GM12878 (cell line): Measurements from ENCODE around the gene MFAP2.

Source experiments
- CHD1 ChIP-seq: IDR thresholded peaks from 2 replicates; pipeline ENCODE4 v1.6.1; 2012; ENCODE audit warnings: low read depth, low read length, improper control_type of control experiment
- CTCF ChIP-seq, 3 experiments: IDR thresholded peaks in 2 of 3; conservative IDR thresholded peaks in 1 of 3; 2 replicates each; pipeline ENCODE4 v1.5.1; 2011; ENCODE audit warnings: low read depth in 3 of 3, low read length in 3 of 3, mild to moderate bottlenecking in 3 of 3, control low read depth in 2 of 3, moderate library complexity in 2 of 3, inconsistent platforms in 1 of 3, mixed read lengths in 1 of 3; ENCODE audit not compliant: control insufficient read depth in 2 of 3, insufficient read depth in 1 of 3; ENCODE audit errors: extremely low read depth in 1 of 3
- ESRRA ChIP-seq: IDR thresholded peaks from 2 replicates; pipeline ENCODE4 v1.6.1; 2012; ENCODE audit warnings: mild to moderate bottlenecking, low read length, improper control_type of control experiment
- EZH2 ChIP-seq: IDR thresholded peaks from 2 replicates; pipeline ENCODE4 v1.6.1; 2012; ENCODE audit warnings: low read depth, mild to moderate bottlenecking, control low read depth, inconsistent platforms, low read length, borderline replicate concordance; ENCODE audit not compliant: control insufficient read depth
- HCFC1 ChIP-seq: fragments of 150-350 bp; IDR thresholded peaks from 2 replicates; pipeline ENCODE4 v1.6.1; 2014; ENCODE audit warnings: low read length
- MXI1 ChIP-seq: fragments of 150-350 bp; IDR thresholded peaks from 2 replicates; pipeline ENCODE4 v1.6.1; 2011; ENCODE audit warnings: low read depth, mild to moderate bottlenecking, inconsistent platforms, low read length, improper control_type of control experiment
- NFYA ChIP-seq: IDR thresholded peaks from 2 replicates; pipeline ENCODE4 v1.6.1; 2011; ENCODE audit warnings: low read depth, mild to moderate bottlenecking, low read length, improper control_type of control experiment, borderline replicate concordance
- NR2C2 ChIP-seq: IDR thresholded peaks from 2 replicates; pipeline ENCODE4 v1.6.1; 2011; ENCODE audit warnings: borderline replicate concordance, low read depth; ENCODE audit not compliant: control insufficient read depth, insufficient read length
- REST ChIP-seq: IDR thresholded peaks from 2 replicates; pipeline ENCODE4 v1.6.1; 2012; ENCODE audit warnings: mild to moderate bottlenecking, low read depth, low read length
- TF ChIP-seq, protein P1 (sequence below): fragments of 150-350 bp; IDR thresholded peaks from 2 replicates; pipeline ENCODE4 v1.6.1; 2014; ENCODE audit warnings: mild to moderate bottlenecking, low read depth, low read length

- TF ChIP-seq HCFC1 (no peak), EZH2 (no peak), CTCF (IDR thresholded peaks at IDR 0.05 in 2 of 3, conservative IDR thresholded peaks at IDR 0.05 in 1 of 3; ENCODE audit: control insufficient read depth in 2 of 3, extremely low read depth in 1 of 3, insufficient read depth in 1 of 3, low read depth in 3 of 3, low read length in 3 of 3) (no peak), NFYA (no peak), NR2C2 (no peak), REST (no peak), MXI1 (no peak), CHD1 (no peak), ESRRA (no peak)
- TF ChIP-seq, protein P1, sequence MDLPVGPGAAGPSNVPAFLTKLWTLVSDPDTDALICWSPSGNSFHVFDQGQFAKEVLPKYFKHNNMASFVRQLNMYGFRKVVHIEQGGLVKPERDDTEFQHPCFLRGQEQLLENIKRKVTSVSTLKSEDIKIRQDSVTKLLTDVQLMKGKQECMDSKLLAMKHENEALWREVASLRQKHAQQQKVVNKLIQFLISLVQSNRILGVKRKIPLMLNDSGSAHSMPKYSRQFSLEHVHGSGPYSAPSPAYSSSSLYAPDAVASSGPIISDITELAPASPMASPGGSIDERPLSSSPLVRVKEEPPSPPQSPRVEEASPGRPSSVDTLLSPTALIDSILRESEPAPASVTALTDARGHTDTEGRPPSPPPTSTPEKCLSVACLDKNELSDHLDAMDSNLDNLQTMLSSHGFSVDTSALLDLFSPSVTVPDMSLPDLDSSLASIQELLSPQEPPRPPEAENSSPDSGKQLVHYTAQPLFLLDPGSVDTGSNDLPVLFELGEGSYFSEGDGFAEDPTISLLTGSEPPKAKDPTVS: no peak
These were observed 10.8 kb downstream of the MFAP2 start for GRCh38 chr1:16969651-16970050.
